Endodermal cell (in vitro differentiated cells): Measurements from ENCODE around the gene GFOD1. TPM values are rescaled to one million over a fixed set of nuclear protein-coding genes. Genes with fewer than 3 reads are reported as not detected.

Experiments used
- DNase-seq: peaks from one replicate; pipeline ENCODE4 v3.0.0-alpha.2; 2017
- H3K27ac ChIP-seq: 2 replicates; pipeline ENCODE4 v1.5.1; 2013; ENCODE audit warnings: mild to moderate bottlenecking, low read depth, low read length, moderate library complexity
- H3K27me3 ChIP-seq: 2 replicates; pipeline ENCODE4 v1.6.1; 2013; ENCODE audit warnings: mild to moderate bottlenecking, low read length, moderate library complexity; ENCODE audit not compliant: insufficient read depth, control insufficient read depth, poor library complexity, severe bottlenecking
- H3K36me3 ChIP-seq: 2 replicates; pipeline ENCODE4 v1.7.0; 2013; ENCODE audit warnings: mild to moderate bottlenecking, low read length, moderate library complexity; ENCODE audit not compliant: control insufficient read depth, insufficient read depth
- H3K4me1 ChIP-seq: one replicate; pipeline ENCODE4 v1.7.0; 2013; ENCODE audit warnings: low read length; ENCODE audit not compliant: control insufficient read depth, insufficient read depth
- H3K4me3 ChIP-seq: 2 replicates; pipeline ENCODE4 v1.5.1; 2013; ENCODE audit warnings: mild to moderate bottlenecking, low read length, moderate library complexity
- H3K9ac ChIP-seq: 2 replicates; pipeline ENCODE4 v1.6.1; 2013; ENCODE audit warnings: mild to moderate bottlenecking, low read length, moderate library complexity; ENCODE audit not compliant: poor library complexity, severe bottlenecking; ENCODE audit errors: extremely low read depth
- H3K9me3 ChIP-seq: 2 replicates; pipeline ENCODE4 v1.6.1; 2013; ENCODE audit warnings: mild to moderate bottlenecking, low read length, moderate library complexity; ENCODE audit not compliant: control insufficient read depth
- H3K27ac Mint-ChIP-seq: 2 replicates; pipeline ENCODE4 v1.8.0; 2020; ENCODE audit warnings: mixed read lengths
- H3K27me3 Mint-ChIP-seq: 2 replicates; pipeline ENCODE4 v1.8.0; 2021; ENCODE audit warnings: mild to moderate bottlenecking, mixed read lengths; ENCODE audit not compliant: insufficient read depth
- H3K36me3 Mint-ChIP-seq: 2 replicates; pipeline ENCODE4 v1.8.0; 2020; ENCODE audit warnings: low read depth, mixed read lengths
- H3K4me1 Mint-ChIP-seq: 2 replicates; pipeline ENCODE4 v1.8.0; 2020; ENCODE audit warnings: mixed read lengths
- H3K4me3 Mint-ChIP-seq: 2 replicates; pipeline ENCODE4 v1.8.0; 2020; ENCODE audit warnings: mild to moderate bottlenecking, moderate library complexity, mixed read lengths
- H3K9me3 Mint-ChIP-seq: 2 replicates; pipeline ENCODE4 v1.8.0; 2020; ENCODE audit warnings: mild to moderate bottlenecking, mixed read lengths
- CTCF ChIP-seq: fragments of 200-600 bp; sonication (generic); conservative IDR thresholded peaks from 2 replicates; pipeline ENCODE4 v1.5.0; 2021; ENCODE audit warnings: antibody characterized with exemption, mild to moderate bottlenecking
- WGBS, 2 experiments: methylation state at CpG; one replicate each; pipeline versions ENCODE4 v1.1.5 to v1.1.7; 2013; ENCODE audit warnings: missing lambda C conversion rate in 2 of 2, mixed read lengths in 1 of 2; ENCODE audit not compliant: insufficient coverage in 1 of 2, insufficient read length in 1 of 2; 5-methylcytosine and 5-hydroxymethylcytosine counted together
- total RNA-seq, 2 donors: library from RNA; stranded (reverse); fragmentation: NEBNext Ultra II Directional in 1 of 2; extraction: Animal tissue kit (Norgen Biotek cat#: 25700) in 1 of 2; gene quantifications; 2 replicates in 1 of 2; 3 replicates in 1 of 2; pipeline ENCODE4 v1.2.1, GENCODE V29; 2021

Gene GFOD1
- total RNA-seq, 2 donors from 2014 or later = 0.71 to 1.9 TPM

- H3K36me3 Mint-ChIP-seq = no peaks in the 10 kb centered on the region
- Histone ChIP-seq H3K9me3 (no peaks in the 10 kb centered on the region), H3K36me3 (no peaks in the 10 kb centered on the region), H3K4me3 (no peak overlapping the region), H3K27me3 (no peaks in the 10 kb centered on the region), H3K27ac (no peak overlapping the region), H3K4me1 (no peaks in the 10 kb centered on the region), H3K9ac (no peak overlapping the region)
- no peak overlapping the region for H3K4me3 Mint-ChIP-seq
- peaks cover 9% of the 10 kb centered on the region for H3K27me3 Mint-ChIP-seq
- H3K27ac Mint-ChIP-seq = no peak overlapping the region
- WGBS, 2 experiments = 95% methylated on average over 1 of the region's 3 CpGs; no CpG with 5 or more reads in 1 of the 2 experiments
- DNase-seq = no peak
- no peaks in the 10 kb centered on the region for H3K4me1 Mint-ChIP-seq
- peaks cover 8% of the 10 kb centered on the region for H3K9me3 Mint-ChIP-seq
- TF ChIP-seq CTCF = no peak
These were observed 20.0 kb upstream of the GFOD1 start for GRCh38 chr6:13507306-13507860.

- H3K27ac Mint-ChIP-seq = no peak overlapping the region
These were observed 17.9 kb upstream of the GFOD1 start for GRCh38 chr6:13505345-13505734.

GRCh38 chr6:13504611-13505344, 17.4 kb upstream of the GFOD1 start:
- WGBS, 2 experiments = 92 to 100% methylated on average over 4 to 5 of the region's 5 CpGs

More at GRCh38 chr6:13505345-13505734, 17.9 kb upstream of the GFOD1 start:
- Histone ChIP-seq H3K9me3 (no peaks in the 10 kb centered on the region), H3K4me3 (no peak overlapping the region), H3K27me3 (no peaks in the 10 kb centered on the region), H3K27ac (no peak overlapping the region), H3K4me1 (no peaks in the 10 kb centered on the region), H3K36me3 (no peaks in the 10 kb centered on the region), H3K9ac (no peak overlapping the region)
- H3K27me3 Mint-ChIP-seq = peaks cover 1% of the 10 kb centered on the region
- WGBS, 2 experiments = 93 to 98% methylated on average over 7 of the region's 7 CpGs
- H3K9me3 Mint-ChIP-seq = peaks cover 6% of the 10 kb centered on the region
- H3K36me3 Mint-ChIP-seq = no peaks in the 10 kb centered on the region
- TF ChIP-seq CTCF = no peak
- H3K4me1 Mint-ChIP-seq = no peaks in the 10 kb centered on the region
- DNase-seq = no peak
- no peak overlapping the region for H3K4me3 Mint-ChIP-seq

More at GRCh38 chr6:13504611-13505344, 17.4 kb upstream of the GFOD1 start:
- DNase-seq = no peak
- H3K36me3 Mint-ChIP-seq = no peaks in the 10 kb centered on the region
- no peak overlapping the region for H3K27ac Mint-ChIP-seq
- H3K27me3 Mint-ChIP-seq = no peaks in the 10 kb centered on the region
- H3K4me3 Mint-ChIP-seq = no peak overlapping the region
- H3K9me3 Mint-ChIP-seq = peaks cover 5% of the 10 kb centered on the region
- H3K27me3 ChIP-seq = no peaks in the 10 kb centered on the region
- H3K9me3 ChIP-seq = no peaks in the 10 kb centered on the region
- H3K4me3 ChIP-seq = no peak overlapping the region
- no peaks in the 10 kb centered on the region for H3K36me3 ChIP-seq
- no peaks in the 10 kb centered on the region for H3K4me1 Mint-ChIP-seq
- H3K9ac ChIP-seq = no peak overlapping the region
- H3K4me1 ChIP-seq = no peaks in the 10 kb centered on the region
- TF ChIP-seq CTCF = no peak
- no peak overlapping the region for H3K27ac ChIP-seq
